Measurements from ENCODE around the gene KLK12. TPM values are rescaled to one million over a fixed set of nuclear protein-coding genes. Genes with fewer than 3 reads are reported as not detected.

The KLK12 gene
- total RNA-seq, 6 experiments from 2014 or later: not detected

- no peaks in the 10 kb centered on the region for H3K4me1 ChIP-seq
- 41% methylated on average over 2 of the region's 6 CpGs for WGBS (ENCODE audit: insufficient coverage, low coverage, low lambda C conversion rate, missing lambda C conversion rate)
- ATAC-seq (no peak), DNase-seq (no peak)
- no peak overlapping the region for H3K27ac ChIP-seq
- intact Hi-C loops (cut with DNase I): no loop called here
- H3K27me3 ChIP-seq: peaks cover 3 to 6% of the 10 kb centered on the region in 2 donors
- H3K36me3 ChIP-seq: no peaks in the 10 kb centered on the region
- TF ChIP-seq CTCF (IDR thresholded peaks at IDR 0.05) (no peak), POLR2A (IDR thresholded peaks at IDR 0.05) (no peak)
- no peaks in the 10 kb centered on the region for H3K9me3 ChIP-seq
- H3K4me3 ChIP-seq: no peak overlapping the region
Observed at GRCh38 chr19:51014242-51014641, 20.6 kb downstream of the KLK12 start.

- Histone ChIP-seq H3K4me3 (no peak overlapping the region), H3K27ac (no peak overlapping the region), H3K9me3 (no peaks in the 10 kb centered on the region), H3K36me3 (no peaks in the 10 kb centered on the region), H3K27me3 (peaks cover 3 to 6% of the 10 kb centered on the region in 2 donors), H3K4me1 (no peaks in the 10 kb centered on the region)
- intact Hi-C loops (cut with DNase I): no loop called here
- ATAC-seq (no peak), DNase-seq (peak in 1 of 3 donors; percentile 2)
- TF ChIP-seq POLR2A (IDR thresholded peaks at IDR 0.05): no peak
- 60% methylated on average over 4 of the region's 12 CpGs for WGBS (ENCODE audit: insufficient coverage, low coverage, low lambda C conversion rate, missing lambda C conversion rate)
Observed at GRCh38 chr19:51012661-51013190, 22.1 kb downstream of the KLK12 start.

- Histone ChIP-seq H3K9me3 (no peaks in the 10 kb centered on the region), H3K27ac (no peak overlapping the region), H3K36me3 (no peaks in the 10 kb centered on the region), H3K4me3 (no peak overlapping the region), H3K27me3 (no peaks in the 10 kb centered on the region), H3K4me1 (no peaks in the 10 kb centered on the region)
- intact Hi-C loops (cut with DNase I): no loop called here
- ATAC-seq (no peak), DNase-seq (peak in 1 of 3 donors; percentile 7)
- TF ChIP-seq POLR2A (IDR thresholded peaks at IDR 0.05) (no peak), CTCF (IDR thresholded peaks at IDR 0.05) (no peak)
- WGBS (ENCODE audit: insufficient coverage, low coverage, low lambda C conversion rate, missing lambda C conversion rate): 46% methylated on average over 4 of the region's 4 CpGs
Observed at GRCh38 chr19:51010066-51010795, 24.6 kb downstream of the KLK12 start.

- Histone ChIP-seq H3K4me1 (no peaks in the 10 kb centered on the region), H3K9me3 (no peaks in the 10 kb centered on the region), H3K27ac (no peak overlapping the region), H3K36me3 (no peaks in the 10 kb centered on the region), H3K27me3 (no peaks in the 10 kb centered on the region), H3K4me3 (no peak overlapping the region)
- WGBS (ENCODE audit: insufficient coverage, low coverage, low lambda C conversion rate, missing lambda C conversion rate): 39% methylated on average over 3 of the region's 19 CpGs
- intact Hi-C loops (cut with DNase I): no loop called here
- TF ChIP-seq CTCF (IDR thresholded peaks at IDR 0.05) (no peak), POLR2A (IDR thresholded peaks at IDR 0.05) (no peak)
- DNase-seq (peak in 1 of 3 donors; percentile 35), ATAC-seq (peak in 1 of 4 donors; percentile 24)
Observed at GRCh38 chr19:51009061-51009891, 25.5 kb downstream of the KLK12 start.

GRCh38 chr19:51007488-51007887, 27.3 kb downstream of the KLK12 start:
- Histone ChIP-seq H3K9me3 (no peaks in the 10 kb centered on the region), H3K4me1 (no peaks in the 10 kb centered on the region), H3K36me3 (no peaks in the 10 kb centered on the region), H3K27me3 (no peaks in the 10 kb centered on the region), H3K27ac (no peak overlapping the region), H3K4me3 (no peak overlapping the region)
- intact Hi-C loops (cut with DNase I): no loop called here
- DNase-seq: no peak
- ATAC-seq: no peak
- WGBS (ENCODE audit: insufficient coverage, low coverage, low lambda C conversion rate, missing lambda C conversion rate): 71% methylated on average over 3 of the region's 3 CpGs
- TF ChIP-seq CTCF (IDR thresholded peaks at IDR 0.05) (no peak), POLR2A (IDR thresholded peaks at IDR 0.05) (no peak)

All from right lobe of liver (tissue), 6 donors.